NB4 (cell line): ENCODE data around the gene WDR49.

ENCODE experiments used
- POLR2A ChIP-seq: IDR thresholded peaks from 2 replicates; pipeline ENCODE4 v1.6.1; 2011; ENCODE audit warnings: mild to moderate bottlenecking; ENCODE audit not compliant: insufficient read length; ENCODE audit errors: extremely low read depth
- TF ChIP-seq, protein P1 (sequence below): IDR thresholded peaks from one replicate; pipeline ENCODE4 v1.5.1; 2012; ENCODE audit warnings: low read depth, low read length

GRCh38 chr3:167493244-167493643, 160.5 kb downstream of the WDR49 start:
- TF ChIP-seq POLR2A = no peak
- TF ChIP-seq, protein P1, sequence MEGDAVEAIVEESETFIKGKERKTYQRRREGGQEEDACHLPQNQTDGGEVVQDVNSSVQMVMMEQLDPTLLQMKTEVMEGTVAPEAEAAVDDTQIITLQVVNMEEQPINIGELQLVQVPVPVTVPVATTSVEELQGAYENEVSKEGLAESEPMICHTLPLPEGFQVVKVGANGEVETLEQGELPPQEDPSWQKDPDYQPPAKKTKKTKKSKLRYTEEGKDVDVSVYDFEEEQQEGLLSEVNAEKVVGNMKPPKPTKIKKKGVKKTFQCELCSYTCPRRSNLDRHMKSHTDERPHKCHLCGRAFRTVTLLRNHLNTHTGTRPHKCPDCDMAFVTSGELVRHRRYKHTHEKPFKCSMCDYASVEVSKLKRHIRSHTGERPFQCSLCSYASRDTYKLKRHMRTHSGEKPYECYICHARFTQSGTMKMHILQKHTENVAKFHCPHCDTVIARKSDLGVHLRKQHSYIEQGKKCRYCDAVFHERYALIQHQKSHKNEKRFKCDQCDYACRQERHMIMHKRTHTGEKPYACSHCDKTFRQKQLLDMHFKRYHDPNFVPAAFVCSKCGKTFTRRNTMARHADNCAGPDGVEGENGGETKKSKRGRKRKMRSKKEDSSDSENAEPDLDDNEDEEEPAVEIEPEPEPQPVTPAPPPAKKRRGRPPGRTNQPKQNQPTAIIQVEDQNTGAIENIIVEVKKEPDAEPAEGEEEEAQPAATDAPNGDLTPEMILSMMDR = peak; percentile 40
